ENCODE data around the gene MATN1.

DNA sequence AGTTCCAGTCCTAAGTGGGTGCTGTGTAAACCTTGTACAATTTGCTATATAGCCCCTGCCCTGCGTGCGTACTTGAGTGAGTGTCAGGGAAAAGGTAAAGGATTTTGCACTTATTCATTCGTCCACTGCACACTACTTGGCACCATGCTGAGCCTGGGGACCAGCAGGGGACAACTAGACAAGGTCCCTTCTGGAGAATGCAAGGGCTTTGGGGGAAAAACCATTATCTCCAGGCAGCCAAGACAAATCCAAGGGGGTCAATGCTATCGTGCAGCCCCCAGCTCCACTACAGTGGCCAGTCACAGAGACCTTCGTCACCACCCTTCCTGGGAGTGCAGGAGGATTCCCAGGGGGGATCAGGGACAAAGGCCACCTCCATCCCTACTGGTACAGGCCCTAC lies 39.7 kb downstream of the MATN1 start:
- TF ChIP-seq CTCF (IDR thresholded peaks at IDR 0.05; ENCODE audit: low read length) (no peak), EZH2 (IDR thresholded peaks at IDR 0.05; ENCODE audit: borderline replicate concordance, low read length) (no peak)
